Fibroblast of upper back skin (primary cell): ENCODE data around the gene HNRNPL.
"Not testable (repeated sequence)": the region's sequence is repeated elsewhere in the genome, so short reads cannot be mapped to it uniquely, and the experiment has no call there.

ENCODE experiments used
- DNase-seq: peaks from one replicate; pipeline ENCODE4 v3.0.0-alpha.2; 2013

The HNRNPL gene

GRCh38 chr19:38849860-38850435 lies at the start of gene HNRNPL:
TSS of gene HNRNPL (minus strand) at chr19:38849986. CDS start at chr19:38849966, 20 bp downstream.
- DNase-seq, result peak; percentile 100

- DNase-seq, result no peak
Observed at GRCh38 chr19:38898788-38899446, 49.1 kb upstream of the HNRNPL start.

GRCh38 chr19:38894968-38895367 lies 45.2 kb upstream of the HNRNPL start:
- DNase-seq, result no peak

- DNase-seq, result no peak
Observed at GRCh38 chr19:38893341-38893771, 43.6 kb upstream of the HNRNPL start.

- DNase-seq, result no peak
Observed at GRCh38 chr19:38892841-38893240, 43.1 kb upstream of the HNRNPL start.

- no peak for DNase-seq
Observed at GRCh38 chr19:38891771-38892170, 42.0 kb upstream of the HNRNPL start.

GRCh38 chr19:38890686-38891085 lies 40.9 kb upstream of the HNRNPL start:
- no peak for DNase-seq

- DNase-seq, result no peak
Observed at GRCh38 chr19:38889803-38890202, 40.0 kb upstream of the HNRNPL start.

- DNase-seq, result no peak
Observed at GRCh38 chr19:38888876-38889275, 39.1 kb upstream of the HNRNPL start.

- DNase-seq, result not testable (repeated sequence)
Observed at GRCh38 chr19:38884691-38885090, 34.9 kb upstream of the HNRNPL start.

- DNase-seq, result no peak
Observed at GRCh38 chr19:38883286-38883685, 33.5 kb upstream of the HNRNPL start.

- DNase-seq, result no peak
Observed at GRCh38 chr19:38880882-38881609, 31.3 kb upstream of the HNRNPL start.

GRCh38 chr19:38880076-38880881 lies 30.5 kb upstream of the HNRNPL start:
- no peak for DNase-seq

- DNase-seq, result no peak
Observed at GRCh38 chr19:38879400-38879751, 29.6 kb upstream of the HNRNPL start.

- no peak for DNase-seq
Observed at GRCh38 chr19:38878575-38879399, 29.0 kb upstream of the HNRNPL start.

- DNase-seq, result no peak
Observed at GRCh38 chr19:38877781-38878574, 28.2 kb upstream of the HNRNPL start, which contains the start of gene RINL. TSS of gene RINL (minus strand) at chr19:38878275. CDS start at chr19:38876742, 1,533 bp downstream.

GRCh38 chr19:38875656-38876395 lies 26.0 kb upstream of the HNRNPL start:
- DNase-seq, result no peak

- not testable (repeated sequence) for DNase-seq
Observed at GRCh38 chr19:38873400-38873799, 23.6 kb upstream of the HNRNPL start.

- DNase-seq, result no peak
Observed at GRCh38 chr19:38870612-38871011, 20.8 kb upstream of the HNRNPL start.

GRCh38 chr19:38869836-38870607 lies 20.2 kb upstream of the HNRNPL start:
- DNase-seq, result peak; percentile 68
